GM12892 (cell line): ENCODE data around the gene C19orf53.

Experiments used
- POLR2A ChIP-seq: IDR thresholded peaks from 2 replicates; pipeline ENCODE4 v1.6.1; 2011; ENCODE audit warnings: low read depth, low read length, control low read depth
- POLR2AphosphoS5 ChIP-seq: IDR thresholded peaks from 2 replicates; pipeline ENCODE4 v1.6.1; 2011; ENCODE audit warnings: low read depth, low read length, control low read depth
- TAF1 ChIP-seq: IDR thresholded peaks from 2 replicates; pipeline ENCODE4 v1.6.1; 2011; ENCODE audit warnings: low read depth, mild to moderate bottlenecking, control low read depth, low read length, borderline replicate concordance

DNA sequence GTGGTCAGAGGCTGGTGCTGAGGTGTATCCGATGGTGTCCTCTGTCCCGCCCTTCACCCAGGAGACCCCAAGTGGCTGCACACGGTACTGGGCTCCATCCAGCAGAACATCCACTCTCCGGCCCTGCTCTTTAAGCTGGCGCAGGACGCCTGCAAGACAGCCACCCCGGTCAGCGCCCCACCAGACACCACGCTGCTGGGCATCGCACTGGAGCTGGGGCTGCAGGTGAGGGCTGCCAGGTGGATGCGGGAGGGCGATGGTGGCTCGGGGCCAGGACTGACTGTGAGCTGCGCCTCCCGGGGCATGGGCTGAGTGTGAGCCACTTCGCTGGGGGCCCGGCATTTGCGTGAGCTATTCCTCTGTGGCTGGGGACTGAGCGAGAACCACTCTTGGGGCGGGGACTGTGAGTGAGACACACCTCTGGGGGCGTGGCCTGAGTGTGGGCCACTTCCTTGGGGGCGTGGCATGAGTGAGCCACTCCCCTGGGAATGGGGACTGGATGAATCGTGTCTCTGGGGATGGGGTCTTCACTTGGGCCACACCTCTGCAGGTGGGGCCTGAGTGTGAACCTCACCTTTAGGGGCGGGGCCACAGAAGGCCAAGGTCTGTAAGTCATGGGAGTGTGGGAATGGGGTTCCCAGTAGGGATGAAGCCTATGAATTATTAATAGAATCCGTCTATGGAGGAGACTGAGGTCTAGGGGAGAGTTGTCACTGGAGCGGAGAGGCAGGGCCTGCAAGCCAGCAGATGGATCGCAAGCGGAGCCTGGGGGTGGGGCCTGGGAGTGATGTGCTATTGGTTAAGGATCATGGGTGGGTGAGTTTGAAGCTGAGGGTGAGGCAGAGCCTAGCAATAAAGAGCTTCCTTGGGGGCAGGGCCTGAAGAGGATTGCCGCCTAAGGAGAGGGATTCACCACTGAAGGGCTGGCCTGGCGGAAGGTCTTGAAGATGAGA lies 51.5 kb downstream of the C19orf53 start:
- no peak for TF ChIP-seq TAF1
- no peak for TF ChIP-seq POLR2A
- no peak for TF ChIP-seq POLR2AphosphoS5
